ENCODE measurements around the gene PDZD7.
A peak's percentile ranks its signal among the peaks of the same experiment; 100 is the strongest.

Gene PDZD7

DNA sequence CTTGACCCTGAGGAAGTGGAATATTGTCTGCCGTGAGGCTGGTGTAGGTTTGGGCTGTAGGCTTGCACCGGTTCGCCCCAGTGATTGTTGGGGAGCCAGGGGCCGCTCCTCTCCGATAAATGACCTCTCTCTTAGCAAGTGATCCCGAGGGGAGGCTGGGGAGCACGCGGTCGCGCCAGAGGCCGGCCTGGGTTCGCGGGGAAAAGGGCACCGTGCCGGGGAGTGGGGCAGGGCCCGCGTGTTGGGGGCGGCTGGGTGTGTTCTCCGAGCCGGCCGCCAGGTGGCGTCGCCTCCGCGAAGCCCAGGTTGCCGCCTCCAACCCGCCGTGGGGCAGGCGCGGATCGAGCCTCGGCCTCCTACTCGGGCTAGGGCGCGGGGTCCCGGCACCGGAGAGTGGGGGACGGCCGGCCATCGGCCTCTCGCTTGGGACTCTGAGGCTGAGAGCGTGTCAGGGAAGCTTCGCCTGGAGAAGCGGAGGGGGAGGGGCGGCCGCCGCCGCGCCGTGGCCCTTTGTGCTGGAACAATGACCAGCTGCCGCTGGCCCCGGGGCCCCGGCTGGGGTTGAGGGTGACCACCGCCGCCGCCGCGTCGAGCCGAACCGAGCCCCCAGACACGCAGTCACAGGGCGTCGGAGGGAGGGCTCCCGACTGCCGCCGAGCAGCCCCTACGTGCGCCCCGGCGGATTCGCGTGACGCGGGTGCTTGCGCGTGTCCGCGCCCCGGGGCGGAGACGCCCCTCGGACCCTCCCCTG lies 31.8 kb downstream of the PDZD7 start:
- POLR2A ChIA-PET = interaction anchor here (0.9 to 2.6 kb wide), 8 partner anchors 8 to 33 kb away, joined by 3 to 16 read pairs (median 4); partner anchors contain the start of genes MRPL43, PDZD7, SFXN3 and TWNK
- CTCF ChIA-PET = interaction anchor here (0.6 to 26.4 kb wide), 10 partner anchors 10 to 1114 kb away, joined by 3 to 803 read pairs (median 11); partner anchors contain the start of genes KAZALD1, MRPL43, PDZD7 and SFXN3
- TF ChIP-seq, protein P1, sequence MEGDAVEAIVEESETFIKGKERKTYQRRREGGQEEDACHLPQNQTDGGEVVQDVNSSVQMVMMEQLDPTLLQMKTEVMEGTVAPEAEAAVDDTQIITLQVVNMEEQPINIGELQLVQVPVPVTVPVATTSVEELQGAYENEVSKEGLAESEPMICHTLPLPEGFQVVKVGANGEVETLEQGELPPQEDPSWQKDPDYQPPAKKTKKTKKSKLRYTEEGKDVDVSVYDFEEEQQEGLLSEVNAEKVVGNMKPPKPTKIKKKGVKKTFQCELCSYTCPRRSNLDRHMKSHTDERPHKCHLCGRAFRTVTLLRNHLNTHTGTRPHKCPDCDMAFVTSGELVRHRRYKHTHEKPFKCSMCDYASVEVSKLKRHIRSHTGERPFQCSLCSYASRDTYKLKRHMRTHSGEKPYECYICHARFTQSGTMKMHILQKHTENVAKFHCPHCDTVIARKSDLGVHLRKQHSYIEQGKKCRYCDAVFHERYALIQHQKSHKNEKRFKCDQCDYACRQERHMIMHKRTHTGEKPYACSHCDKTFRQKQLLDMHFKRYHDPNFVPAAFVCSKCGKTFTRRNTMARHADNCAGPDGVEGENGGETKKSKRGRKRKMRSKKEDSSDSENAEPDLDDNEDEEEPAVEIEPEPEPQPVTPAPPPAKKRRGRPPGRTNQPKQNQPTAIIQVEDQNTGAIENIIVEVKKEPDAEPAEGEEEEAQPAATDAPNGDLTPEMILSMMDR (IDR thresholded peaks at IDR 0.05; ENCODE audit: insufficient read depth, low read length, missing control alignments) = peak; percentile 96

DNA sequence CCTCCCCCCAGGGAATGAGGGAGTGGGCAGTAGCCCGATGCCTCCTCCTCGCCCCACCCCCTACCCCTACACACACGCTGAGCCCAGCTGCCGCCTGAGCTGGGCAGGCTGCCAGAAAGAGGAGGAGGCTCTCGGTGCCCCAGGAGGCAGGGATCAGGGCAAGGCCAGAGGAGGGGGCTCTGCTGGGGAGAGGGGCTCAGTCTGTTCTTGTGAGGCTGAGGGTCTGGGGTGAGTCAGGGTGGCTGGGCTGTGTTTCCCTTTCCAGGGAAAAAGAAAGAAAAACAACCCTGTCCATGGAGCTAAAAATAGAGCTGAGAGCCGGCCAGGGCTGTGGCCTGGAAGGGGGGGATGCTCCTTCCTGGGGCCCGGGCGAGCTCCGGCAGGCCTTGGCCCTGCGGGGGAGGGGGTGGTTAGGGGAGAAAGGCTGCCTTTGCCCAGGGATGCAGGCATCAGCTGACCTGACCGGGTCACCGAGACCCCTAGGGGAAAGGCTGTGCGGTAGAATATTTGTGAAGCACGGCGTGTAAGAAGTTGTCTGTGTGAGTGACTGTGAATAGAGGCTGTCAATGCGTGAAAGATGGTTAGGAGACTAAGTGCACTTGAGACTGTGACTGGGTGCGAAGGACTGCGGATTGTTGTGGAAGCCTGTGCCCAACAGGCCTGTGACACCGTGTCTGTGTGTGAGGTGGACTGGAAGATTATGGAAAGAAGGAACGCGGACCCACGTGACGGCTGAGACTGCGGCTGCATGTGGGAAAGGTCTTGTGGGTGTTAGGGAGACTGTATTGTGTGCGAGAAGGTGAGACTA lies 32.5 kb downstream of the PDZD7 start:
- DNase-seq (ENCODE audit: low read depth, low spot score) = no peak
- ChIA-PET POLR2A (interaction anchor here (0.9 to 2.0 kb wide), 7 partner anchors 9 to 34 kb away, joined by 3 to 8 read pairs (median 4); partner anchors contain the start of genes PDZD7 and SFXN3), CTCF (interaction anchor here (0.6 to 26.4 kb wide), 18 partner anchors 11 to 463 kb away, joined by 3 to 803 read pairs (median 4); partner anchors contain the start of genes HIF1AN, KAZALD1, MRPL43 and PDZD7)
- TF ChIP-seq, protein P1 (IDR thresholded peaks at IDR 0.05; ENCODE audit: insufficient read depth, low read length, missing control alignments) = no peak
- peak overlapping the region; percentile 85 for H3K4me3 ChIP-seq (ENCODE audit: low read depth, low read length)

More for the DNA sequence above, 31.8 kb downstream of the PDZD7 start:
- peak overlapping the region; percentile 85 for H3K4me3 ChIP-seq (ENCODE audit: low read depth, low read length)
- no peak for DNase-seq (ENCODE audit: low read depth, low spot score)

DNA sequence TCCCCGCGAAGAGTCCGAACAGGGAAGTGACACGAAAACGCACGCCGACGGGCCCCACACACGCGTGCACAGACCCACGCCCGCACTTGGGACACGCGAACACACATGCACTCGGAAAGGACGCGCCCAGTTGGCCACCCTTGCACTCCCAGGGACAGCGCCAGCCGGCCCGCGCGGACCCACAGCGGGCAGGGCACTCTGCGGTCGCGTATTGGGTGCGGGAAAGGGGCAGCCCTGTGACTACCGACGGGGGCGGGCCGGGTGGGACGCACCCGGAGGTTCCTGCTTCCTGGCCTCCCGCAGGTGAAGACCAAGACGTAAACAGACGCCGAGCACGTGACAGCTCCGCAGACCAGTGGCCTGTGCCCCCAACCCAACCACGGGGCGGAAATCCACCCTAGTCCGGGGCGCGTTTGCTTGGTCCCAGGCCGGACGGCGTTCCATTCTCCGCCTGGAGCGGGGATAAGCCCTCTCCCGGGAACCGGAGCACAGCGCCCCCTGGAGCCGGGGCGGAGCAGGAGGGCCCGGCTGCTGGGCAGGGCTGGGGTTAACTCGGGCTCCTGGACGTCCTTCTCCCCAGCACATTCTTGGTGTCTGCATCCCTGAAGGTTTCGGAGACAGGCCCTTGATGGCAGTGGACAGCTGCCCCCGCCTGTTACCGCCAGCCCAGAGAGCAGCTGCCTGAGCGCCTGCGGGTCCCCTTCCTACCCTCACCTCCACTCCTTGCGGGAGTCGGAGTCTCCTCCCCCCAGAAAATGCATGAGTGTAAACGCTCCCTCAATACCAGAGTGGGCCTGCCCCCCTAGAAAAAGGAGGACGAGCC lies 33.4 kb downstream of the PDZD7 start:
- ChIA-PET POLR2A (interaction anchor here (0.9 to 2.0 kb wide), 4 partner anchors 9 to 34 kb away, joined by 3 to 8 read pairs (median 6); no protein-coding TSS in a partner anchor), CTCF (interaction anchor here (0.6 to 26.4 kb wide), 24 partner anchors 11 to 462 kb away, joined by 3 to 803 read pairs (median 4); partner anchors contain the start of genes HIF1AN, KAZALD1, MRPL43 and PDZD7)
- peak overlapping the region; percentile 85 for H3K4me3 ChIP-seq (ENCODE audit: low read depth, low read length)
- no peak for DNase-seq (ENCODE audit: low read depth, low spot score)
- TF ChIP-seq, protein P1 (IDR thresholded peaks at IDR 0.05; ENCODE audit: insufficient read depth, low read length, missing control alignments) = peak; percentile 88

- TF ChIP-seq, protein P1 (IDR thresholded peaks at IDR 0.05; ENCODE audit: insufficient read depth, low read length, missing control alignments) = no peak
- peak overlapping the region; percentile 85 for H3K4me3 ChIP-seq (ENCODE audit: low read depth, low read length)
- CTCF ChIA-PET = interaction anchor here (0.8 to 26.4 kb wide), 21 partner anchors 11 to 461 kb away, joined by 3 to 803 read pairs (median 4); partner anchors contain the start of genes HIF1AN, MRPL43, PDZD7 and SFXN3
- POLR2A ChIA-PET = interaction anchor here (2.0 kb wide), 1 partner anchor 15 kb away, joined by 8 read pairs; no protein-coding TSS in a partner anchor
- DNase-seq (ENCODE audit: low read depth, low spot score) = no peak
These were observed 34.1 kb downstream of the PDZD7 start for GRCh38 chr10:100996678-100997359.

DNA sequence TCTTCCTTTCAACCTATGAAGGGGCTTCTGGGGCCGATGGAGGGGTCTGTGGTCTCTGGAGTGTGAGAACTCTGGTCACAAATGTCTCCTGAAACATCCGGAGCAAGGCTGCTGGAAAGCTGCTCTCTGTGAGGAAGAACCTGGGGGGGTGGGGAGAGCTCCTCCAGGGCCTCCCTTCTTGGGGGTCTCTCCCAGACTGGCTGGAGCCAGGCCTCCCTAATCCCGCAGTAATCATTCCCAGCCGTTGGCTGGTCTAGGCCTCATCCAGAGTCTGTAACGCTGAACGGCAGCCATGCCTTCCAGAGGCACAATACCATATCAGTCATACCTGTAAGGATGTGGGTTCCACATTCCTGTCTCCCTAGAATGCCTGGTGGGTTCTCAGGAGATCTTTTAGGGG lies 35.7 kb downstream of the PDZD7 start:
- DNase-seq (ENCODE audit: low read depth, low spot score) = no peak
- CTCF ChIA-PET = interaction anchor here (0.8 to 26.4 kb wide), 10 partner anchors 9 to 147 kb away, joined by 3 to 803 read pairs (median 13); partner anchors contain the start of genes KAZALD1, MRPL43, PDZD7 and SFXN3
- H3K4me3 ChIP-seq (ENCODE audit: low read depth, low read length) = no peak overlapping the region
- POLR2A ChIA-PET = no interaction called here
- TF ChIP-seq, protein P1 (IDR thresholded peaks at IDR 0.05; ENCODE audit: insufficient read depth, low read length, missing control alignments) = no peak
